GM19467 (cell line): Measurements from ENCODE around the gene TENM3.
"Not testable (repeated sequence)": the region's sequence is repeated elsewhere in the genome, so short reads cannot be mapped to it uniquely, and the experiment has no call there.

Experiments used
- ATAC-seq: cut with Tn5 transposase; IDR thresholded peaks from one replicate; pipeline ENCODE4 v1.9.1; 2021; ENCODE audit warnings: mild to moderate bottlenecking, moderate library complexity; ENCODE audit not compliant: unreplicated experiment

The TENM3 gene

DNA sequence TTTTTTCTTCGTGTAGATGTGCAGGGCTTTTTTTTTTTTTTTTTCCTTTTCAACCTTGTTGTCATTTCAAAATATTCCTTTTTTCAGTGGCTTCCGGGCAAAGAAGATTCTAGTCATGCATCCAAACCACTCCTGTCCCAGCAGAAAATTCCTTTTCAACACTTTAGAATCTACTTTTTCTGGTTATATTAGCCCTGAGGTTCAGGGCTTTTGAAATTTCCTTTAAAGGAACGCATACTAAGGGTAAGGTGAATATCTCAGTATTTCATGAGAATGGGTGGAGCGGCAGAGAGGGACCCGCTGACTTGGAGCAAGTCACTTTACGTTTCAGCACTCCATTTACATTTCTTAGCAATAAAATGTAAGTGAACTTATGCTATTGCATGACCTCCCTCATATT lies 15.6 kb upstream of the TENM3 start:
- no peak for ATAC-seq

DNA sequence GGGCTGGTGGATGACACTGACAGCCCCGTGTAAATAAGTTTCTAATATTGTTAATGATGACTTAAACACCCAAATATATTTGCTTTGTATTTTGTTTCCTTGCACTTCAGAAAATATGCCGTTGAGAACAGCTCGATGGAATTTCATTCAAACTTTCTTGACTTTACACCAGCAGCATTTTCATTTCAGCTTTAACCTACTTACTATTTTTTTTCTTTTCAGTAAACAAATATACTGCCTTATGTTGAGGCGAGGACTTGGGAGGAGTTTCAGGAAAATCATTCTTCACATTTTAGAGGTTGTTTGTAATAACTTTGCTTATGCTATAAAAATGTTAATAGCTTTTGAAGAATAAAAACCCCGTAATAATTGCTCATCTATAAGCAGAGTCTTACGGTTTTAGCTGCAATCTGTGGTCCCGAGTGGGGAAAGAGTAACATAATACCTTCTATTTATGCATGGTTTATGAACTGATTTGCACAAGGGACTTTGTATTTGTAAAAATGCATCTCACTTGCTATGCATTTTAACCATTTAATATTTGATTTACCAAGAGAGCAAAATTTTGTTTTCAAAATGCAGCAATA lies 14.1 kb upstream of the TENM3 start:
- no peak for ATAC-seq

DNA sequence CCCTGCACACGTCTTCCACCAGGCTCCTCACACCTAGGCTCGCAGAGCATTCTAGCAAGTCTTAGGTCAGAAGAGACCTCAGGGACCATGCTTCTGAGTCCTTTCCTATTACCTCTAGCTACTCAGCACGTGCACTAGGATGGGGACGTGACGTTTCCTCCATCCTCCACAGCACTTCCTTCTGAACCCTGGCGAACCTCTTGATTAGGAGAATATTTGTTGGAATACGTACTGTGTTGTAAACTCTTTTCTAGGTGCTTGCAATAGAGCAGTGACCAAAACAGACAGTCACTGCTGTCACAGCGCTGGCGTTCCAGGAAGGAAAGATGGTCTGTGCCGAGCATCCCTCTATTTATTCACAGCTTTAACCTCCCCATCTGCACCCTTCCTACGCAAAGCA lies 12.9 kb upstream of the TENM3 start:
- no peak for ATAC-seq

DNA sequence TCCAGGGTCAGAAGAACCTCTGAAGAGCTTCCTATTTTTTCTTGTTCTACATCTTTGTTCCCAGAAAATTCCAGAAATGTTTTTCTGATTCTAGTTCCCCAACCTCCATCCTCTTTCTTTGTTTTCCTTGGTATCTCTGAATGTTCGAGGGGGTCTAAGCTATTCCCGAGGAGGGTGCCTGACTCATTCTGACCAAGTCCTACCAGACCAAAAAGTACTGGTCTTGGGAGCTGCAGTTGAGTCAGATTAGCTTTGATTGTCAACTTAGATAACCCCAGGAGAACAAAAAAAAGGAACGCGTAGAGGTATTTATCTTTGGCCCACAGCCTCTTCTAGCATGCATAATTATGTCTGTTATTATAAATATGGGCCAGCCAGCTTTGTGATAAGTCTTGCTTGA lies 12.1 kb upstream of the TENM3 start:
- ATAC-seq: no peak

DNA sequence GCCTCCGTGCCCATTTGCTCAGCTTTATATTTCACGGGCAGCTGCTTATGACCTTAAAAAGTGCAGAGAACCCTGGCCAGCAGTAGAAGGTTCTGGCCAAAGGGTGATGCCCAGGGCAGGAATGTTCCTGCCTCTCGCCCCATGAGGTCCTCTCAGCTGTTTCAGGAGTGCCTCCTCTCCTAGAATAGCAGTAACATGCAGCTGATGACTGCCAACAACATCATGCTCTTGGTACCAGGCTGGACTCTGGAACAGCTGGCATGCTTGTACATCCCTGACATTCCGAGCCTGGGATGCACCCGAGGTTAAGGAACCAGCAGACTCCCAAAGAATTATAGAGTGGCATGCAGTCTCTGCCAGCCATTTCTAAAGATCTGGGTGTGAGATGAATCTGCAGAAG lies 11.7 kb upstream of the TENM3 start:
- ATAC-seq: no peak

DNA sequence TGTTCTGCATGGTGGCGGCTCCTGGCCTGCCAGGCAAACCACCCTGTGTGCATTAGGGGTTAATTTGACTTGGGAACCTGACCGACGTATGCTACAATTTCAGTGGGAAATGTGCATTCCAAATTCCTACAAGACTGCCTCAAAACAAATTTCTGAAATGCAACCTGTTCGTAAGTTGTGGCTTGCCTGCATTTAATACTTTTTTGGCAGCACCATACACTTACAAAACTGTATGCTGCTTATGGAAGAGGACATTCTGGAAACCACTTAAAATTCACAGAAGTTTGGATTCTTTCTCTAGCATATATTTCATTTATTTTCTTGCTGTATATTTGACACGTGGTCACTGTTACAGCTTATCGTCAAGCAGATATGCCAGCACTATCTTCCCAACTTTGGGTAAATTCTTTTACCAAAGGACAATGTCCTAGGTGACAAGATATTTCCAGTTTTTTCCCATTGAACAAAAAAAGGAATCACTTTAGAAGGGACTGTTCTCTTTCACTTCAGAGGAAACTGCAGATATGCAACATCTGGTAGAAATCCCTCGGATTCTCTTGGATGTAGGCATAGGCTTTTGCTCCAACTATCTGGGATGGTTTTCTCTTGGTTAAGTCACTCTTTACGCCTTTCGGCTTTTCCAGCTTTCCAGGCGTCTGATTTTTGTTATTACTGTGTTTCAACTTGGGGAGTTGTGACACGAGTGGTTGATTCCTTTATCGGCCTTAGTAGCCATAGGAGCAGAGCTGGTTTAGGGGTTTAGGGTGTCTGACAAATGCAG lies 9.7 kb upstream of the TENM3 start:
- ATAC-seq: no peak

DNA sequence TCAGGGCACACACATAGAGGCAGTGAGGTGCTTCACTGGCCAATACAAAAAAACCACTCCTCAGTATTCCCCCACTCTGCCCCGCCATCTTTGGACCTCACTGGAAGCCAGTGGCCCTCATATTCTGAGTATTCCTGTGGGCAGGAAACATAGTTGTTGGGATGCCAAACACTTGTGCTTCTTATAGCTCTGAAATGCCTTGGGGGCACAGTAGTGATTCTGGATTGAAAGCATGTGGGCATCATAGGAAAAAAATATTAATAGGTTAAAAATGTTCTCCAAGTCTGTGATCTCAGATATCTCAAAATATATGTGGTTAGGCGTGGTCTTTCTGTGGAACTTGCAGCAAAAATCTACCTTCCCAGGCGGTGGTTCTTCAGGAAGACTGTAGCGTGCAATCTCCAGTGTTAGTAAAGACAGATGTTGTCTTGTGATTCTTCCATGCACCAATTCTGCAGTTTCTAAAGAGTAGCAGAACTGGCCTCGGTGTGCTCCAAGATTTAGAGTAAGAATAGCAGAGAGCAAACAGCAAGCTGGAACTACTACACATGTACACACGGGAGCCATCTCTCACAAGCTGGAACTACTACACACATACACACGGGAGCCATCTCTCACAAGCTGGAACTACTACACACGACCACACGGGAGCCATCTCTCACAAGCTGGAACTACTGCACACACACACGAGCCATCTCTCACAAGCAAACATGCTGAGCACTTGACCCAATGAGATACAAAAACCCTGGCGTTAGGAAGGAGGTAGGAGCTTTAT lies 8.0 kb upstream of the TENM3 start:
- ATAC-seq: no peak

DNA sequence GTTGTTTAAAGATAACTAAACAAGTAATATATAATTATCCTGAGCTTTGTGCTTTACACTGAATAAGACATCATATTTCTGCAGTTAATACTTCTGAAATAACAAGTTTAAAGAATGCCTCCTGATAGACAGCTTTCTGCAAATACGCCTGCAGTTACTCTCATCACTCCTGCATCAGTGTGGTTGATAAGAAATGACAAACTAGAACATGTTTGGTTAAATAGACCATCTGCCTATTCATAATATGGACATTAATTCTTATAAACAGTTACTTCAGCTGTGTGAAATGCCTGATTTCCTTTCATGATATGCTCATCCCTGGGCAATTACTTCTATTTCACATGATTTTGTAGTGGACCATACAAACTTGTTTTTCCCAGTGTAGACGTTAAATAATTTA lies 7.0 kb upstream of the TENM3 start:
- no peak for ATAC-seq

DNA sequence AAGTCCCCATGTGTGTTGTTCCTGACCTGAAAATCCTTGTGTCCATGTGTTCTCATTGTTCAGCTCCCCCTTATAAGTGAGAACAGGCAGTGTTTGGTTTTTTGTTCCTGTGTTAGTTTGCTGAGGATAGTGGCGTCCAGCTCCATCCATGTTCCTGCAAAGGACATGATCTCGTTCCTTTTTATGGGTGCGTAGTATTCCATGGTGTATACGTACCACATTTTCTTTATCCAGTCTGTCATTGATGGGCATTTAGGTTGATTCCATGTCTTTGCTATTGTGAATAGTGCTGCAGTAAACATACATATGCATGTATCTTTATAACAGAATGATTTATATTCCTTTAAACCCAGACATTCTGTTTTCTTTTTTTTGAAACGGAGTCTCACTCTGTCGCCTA lies 6.2 kb upstream of the TENM3 start:
- ATAC-seq: not testable (repeated sequence)

DNA sequence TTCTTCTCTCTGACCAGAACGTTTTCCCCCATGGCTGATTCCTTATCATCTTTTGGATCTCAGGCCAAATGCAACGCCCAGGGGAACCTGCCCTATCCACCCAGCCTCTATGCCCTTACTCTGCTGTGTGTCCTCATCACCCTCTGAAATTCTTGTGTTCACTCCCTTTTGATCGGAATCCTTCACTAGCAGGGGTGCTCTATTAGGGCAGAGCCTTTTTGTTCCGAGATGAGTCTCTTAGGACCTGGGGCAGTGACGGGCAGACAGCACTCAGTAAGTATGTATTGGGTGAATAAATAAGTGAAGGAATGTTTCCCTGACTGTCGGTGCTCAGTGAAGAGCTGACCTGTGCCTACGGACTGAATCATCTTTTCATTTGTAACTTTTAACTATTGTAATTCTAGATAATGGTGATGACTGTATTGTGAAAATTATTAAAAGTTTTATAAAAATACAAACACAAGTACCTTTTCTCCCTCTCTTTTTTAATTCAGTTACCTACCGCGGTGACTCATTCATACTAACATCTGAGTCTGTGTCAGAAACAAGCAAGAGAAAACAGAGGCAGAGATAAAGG lies 4.8 kb upstream of the TENM3 start:
- ATAC-seq: no peak

DNA sequence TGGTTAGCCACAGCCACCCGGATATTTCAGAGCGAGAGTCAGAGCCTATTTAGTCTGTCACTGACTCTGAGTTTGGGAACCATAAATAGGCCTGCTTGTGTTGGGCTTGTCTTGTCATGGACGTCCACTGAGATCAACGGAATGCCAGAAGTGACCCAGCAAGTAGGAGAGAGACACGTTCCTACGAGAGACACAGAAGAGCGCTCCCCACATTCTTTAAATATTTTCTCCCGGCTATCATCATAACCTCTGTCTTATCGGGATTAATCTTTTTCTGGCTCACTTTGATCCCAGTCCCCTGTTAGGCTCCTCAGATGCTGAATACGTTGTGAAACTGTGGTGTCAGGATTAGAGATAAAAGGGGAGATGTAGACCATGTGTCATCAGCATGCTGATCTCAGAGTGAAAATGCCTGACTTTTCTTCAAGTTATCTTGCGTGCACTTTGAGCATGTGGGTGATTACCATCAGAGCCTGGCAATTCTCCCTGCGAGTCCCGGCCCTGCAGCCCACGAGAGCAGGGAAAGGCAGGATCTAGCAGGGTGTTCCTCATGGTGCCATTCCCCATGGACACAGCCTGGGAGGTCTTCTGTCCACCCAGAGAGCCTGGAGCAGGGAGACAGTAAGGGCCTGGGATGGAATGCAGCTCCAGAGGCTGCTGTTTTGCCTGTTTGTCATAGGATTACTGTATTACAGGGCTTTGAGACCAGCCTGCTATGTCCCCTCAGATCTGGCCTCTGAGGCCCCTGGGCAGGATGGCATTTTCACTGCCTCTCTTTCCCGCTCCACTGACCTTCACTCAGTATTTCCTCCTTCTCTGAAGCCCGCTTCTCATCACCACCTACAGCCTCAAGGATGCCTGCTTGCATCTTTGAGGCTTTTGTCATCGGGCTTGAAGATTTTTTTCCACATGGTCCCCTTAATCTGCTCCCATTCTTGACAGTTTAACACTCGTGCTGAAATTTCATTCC lies 2.8 kb upstream of the TENM3 start:
- ATAC-seq: no peak

DNA sequence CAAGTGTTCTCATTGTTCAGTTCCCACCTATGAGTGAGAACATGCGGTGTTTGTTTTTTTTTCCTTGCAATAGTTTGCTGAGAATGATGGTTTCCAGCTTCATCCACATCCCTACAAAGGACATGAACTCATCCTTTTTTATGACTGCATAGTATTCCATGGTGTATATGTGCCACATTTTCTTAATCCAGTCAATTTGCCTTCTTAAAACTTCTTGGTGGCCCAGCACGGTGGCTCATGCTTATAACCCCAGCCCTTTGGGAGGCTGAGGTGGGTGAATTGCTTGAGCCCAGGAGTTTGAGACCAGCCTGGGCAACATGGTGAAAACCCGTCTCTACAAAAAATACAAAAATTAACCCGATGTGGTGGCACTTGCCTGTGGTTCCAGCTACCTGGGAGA lies 942 bp upstream of the TENM3 start:
- ATAC-seq: not testable (repeated sequence)

DNA sequence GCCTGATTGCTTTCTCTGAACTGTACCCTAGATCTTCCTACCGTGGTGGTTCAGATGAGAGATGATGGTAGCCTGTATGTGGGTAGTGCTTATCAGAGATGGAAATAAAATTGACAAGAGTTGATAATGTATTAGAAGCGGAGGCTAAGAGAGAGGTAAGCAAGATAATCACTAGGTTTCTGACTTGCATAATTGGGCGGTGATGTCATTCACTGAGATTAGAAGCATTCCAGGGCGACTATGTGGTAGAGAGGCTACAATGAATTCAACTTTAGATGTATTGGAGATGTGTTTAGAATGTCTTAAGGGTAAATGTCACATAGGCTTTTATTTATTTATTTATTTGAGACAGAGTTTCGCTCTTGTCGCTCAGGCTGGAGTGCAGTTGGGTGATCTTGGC lies 415 bp upstream of the TENM3 start:
- no peak for ATAC-seq

DNA sequence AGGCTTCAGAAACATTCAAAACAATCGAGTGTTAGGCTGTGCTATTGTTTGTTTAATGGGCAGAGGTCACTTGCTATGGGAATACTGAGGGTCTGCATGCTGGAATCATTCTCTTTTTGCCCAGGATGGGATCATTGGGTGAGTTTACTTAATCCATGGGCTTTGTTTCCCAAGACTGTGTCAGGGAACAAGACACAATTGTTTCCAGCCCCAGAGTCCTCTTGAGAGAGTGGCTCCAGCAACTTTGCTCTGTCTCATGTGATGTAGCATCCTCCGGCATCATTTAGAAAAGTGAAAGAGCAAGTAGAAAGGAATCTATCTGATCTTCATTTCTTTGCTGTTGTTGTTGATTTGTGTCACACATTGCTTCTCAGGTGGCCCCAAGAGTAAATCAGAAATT lies 1.8 kb downstream of the TENM3 start:
- ATAC-seq: no peak

DNA sequence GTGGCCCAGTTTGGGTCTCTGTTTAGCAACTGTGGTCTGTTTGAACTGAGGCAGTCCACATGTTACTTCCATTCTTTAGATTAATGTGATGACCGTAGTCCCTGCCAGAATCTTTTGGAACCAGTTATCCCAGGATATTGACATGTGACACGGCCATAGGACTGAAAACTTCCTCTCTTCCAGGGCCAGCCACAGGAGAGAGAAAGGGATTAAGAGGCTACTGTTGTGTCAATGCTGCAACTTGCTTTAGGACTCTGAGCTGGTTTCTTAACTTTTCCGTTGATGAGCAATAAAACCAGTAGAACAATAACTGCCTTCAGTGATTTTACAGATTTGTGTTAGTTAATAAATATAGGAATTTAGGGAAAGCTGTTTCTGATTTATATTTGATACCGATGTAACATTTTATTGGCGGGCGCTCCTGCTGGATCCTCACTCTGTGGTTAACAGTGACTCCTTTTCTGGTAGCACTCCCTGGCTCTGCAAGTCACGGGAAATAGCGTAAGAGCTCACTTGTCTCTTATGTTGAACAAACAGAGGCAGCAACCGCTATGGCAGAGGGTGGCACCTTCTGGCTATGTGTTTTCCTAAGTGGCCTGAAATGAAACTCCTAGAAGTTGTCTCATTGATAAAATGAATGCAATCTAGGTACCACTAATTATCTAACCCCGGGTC lies 2.5 kb downstream of the TENM3 start:
- ATAC-seq: no peak

DNA sequence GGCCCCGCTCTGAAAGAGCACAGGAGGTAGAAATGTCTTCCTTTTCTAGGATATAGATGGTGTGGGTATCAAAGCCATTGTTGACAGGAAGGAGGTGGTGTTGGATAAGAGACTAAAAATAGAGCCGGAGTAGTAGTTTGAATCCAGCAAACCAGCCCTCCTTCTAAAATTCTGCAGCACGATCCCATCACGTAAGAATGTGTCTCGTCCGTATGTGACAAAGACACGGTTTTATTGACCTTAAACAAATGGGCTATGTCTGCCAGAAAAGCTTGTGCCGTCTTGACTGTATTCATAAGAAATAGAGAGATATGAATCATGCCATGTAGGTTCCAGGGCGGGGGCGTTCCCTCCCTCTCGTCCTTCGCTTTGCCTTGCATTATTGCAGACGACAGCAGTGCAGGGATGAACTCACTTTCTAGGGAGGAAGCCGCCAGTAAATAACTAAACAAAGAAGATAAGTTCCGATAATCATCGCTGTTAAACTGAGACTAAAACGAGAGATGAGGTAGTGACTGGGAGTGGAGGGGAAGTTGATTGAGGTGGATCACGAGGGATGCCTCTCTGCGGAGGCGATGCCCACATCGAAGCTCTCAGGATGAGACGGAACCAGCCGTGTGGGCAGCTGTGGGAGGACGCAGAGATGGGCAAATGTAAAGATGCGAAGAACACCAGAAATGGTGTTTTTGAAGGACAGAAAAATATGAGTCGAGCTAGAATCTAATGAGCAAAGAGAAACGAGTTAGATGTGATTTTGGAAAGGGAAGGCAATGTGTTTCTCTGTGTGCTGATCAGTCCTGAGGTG lies 3.4 kb downstream of the TENM3 start:
- no peak for ATAC-seq

DNA sequence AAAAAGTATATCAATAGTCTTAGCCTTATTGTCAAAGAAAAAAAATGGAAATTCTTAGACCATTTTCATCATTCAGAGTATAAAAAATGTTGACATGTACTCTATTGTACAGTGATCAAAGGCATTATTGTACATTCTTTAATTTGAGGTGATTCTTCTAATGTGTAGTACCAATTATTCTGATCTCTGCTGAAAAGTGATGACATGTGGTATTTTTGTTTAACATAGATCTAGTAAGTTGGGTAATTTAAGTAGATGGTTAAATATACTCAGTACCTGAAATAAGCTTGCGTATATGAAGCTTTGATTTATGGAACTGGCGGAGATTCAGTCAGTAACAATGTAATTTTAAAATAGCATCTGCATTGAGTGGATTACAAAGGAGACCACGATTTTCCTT lies 5.1 kb downstream of the TENM3 start:
- ATAC-seq: no peak

DNA sequence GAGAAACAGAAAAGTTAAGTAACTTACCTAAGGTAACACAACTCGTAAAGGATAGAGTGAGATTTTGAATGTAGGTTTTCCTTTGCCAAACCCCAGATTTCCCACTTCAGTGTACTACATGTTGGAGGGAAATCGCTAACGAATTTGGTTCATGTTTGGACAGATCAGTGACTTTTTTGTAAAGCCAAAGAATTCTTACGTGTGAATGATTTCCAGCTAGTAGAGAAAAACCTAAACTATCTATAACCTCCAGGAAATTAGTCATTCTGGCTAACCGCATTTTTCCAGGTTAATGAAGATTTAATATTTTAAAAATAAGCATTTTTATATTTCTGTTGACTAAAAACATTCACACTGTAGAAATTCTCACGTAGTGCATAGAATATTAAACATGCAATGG lies 7.2 kb downstream of the TENM3 start:
- ATAC-seq: no peak

DNA sequence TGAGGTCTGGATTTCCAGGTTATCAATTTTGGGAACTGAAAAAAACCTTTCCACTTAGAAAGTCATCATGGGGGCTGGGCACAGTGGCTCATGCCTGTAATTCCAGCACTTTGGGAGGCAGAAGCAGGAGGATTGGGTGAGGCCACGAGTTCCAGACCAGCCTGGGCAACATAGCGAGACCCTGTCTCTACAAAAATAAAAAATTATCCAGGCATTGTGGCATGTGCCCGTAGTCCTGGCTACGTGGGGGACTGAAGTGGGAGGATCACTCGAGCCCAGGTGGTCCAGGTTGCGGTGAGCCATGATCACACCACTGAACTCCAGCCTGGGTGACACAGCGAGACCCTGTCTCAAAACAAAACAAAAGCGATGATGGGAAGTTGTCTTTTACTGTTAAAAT lies 7.9 kb downstream of the TENM3 start:
- ATAC-seq: no peak
